Measurements from ENCODE around the gene CAMTA1. TPM values are rescaled to one million over a fixed set of nuclear protein-coding genes. Genes with fewer than 3 reads are reported as not detected.

The CAMTA1 gene
- total RNA-seq, 1 experiment from 2014 or later: 85.2 TPM

- intact Hi-C loops (cut with micrococcal nuclease; ENCODE audit: unreplicated experiment): no loop called here
- no TSS peak for BruUV-seq (replicated peaks)
- Histone ChIP-seq H3K4me1 (ENCODE audit: insufficient read depth, low read length, poor library complexity, severe bottlenecking) (no peaks in the 10 kb centered on the region), H3K36me3 (ENCODE audit: insufficient read depth, low read length, poor library complexity, severe bottlenecking) (no peaks in the 10 kb centered on the region), H3K9me3 (ENCODE audit: low read depth, low read length, poor library complexity, severe bottlenecking) (no peaks in the 10 kb centered on the region), H3K27ac (ENCODE audit: low read depth, low read length, poor library complexity, severe bottlenecking) (no peak overlapping the region), H3K27me3 (replicated peaks; ENCODE audit: insufficient read depth, low read depth, low read length, poor library complexity) (peaks cover 29% of the 10 kb centered on the region), H3K4me3 (ENCODE audit: low read depth, low read length, poor library complexity, severe bottlenecking) (no peak overlapping the region)
- no peak for TF ChIP-seq EZH2 (IDR thresholded peaks at IDR 0.05; ENCODE audit: borderline replicate concordance, low read depth, low read length, poor library complexity, severe bottlenecking)
- TF ChIP-seq, protein P1, sequence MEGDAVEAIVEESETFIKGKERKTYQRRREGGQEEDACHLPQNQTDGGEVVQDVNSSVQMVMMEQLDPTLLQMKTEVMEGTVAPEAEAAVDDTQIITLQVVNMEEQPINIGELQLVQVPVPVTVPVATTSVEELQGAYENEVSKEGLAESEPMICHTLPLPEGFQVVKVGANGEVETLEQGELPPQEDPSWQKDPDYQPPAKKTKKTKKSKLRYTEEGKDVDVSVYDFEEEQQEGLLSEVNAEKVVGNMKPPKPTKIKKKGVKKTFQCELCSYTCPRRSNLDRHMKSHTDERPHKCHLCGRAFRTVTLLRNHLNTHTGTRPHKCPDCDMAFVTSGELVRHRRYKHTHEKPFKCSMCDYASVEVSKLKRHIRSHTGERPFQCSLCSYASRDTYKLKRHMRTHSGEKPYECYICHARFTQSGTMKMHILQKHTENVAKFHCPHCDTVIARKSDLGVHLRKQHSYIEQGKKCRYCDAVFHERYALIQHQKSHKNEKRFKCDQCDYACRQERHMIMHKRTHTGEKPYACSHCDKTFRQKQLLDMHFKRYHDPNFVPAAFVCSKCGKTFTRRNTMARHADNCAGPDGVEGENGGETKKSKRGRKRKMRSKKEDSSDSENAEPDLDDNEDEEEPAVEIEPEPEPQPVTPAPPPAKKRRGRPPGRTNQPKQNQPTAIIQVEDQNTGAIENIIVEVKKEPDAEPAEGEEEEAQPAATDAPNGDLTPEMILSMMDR (conservative IDR thresholded peaks at IDR 0.05; ENCODE audit: low read depth, low read length): no peak
- no peak for DNase-seq (ENCODE audit: low spot score)
- ChIA-PET POLR2A (ENCODE audit: low non-redundant PET) (no interaction called here), CTCF (no interaction called here)
Measured at GRCh38 chr1:7721940-7722669, 936.9 kb downstream of the CAMTA1 start.

DNA sequence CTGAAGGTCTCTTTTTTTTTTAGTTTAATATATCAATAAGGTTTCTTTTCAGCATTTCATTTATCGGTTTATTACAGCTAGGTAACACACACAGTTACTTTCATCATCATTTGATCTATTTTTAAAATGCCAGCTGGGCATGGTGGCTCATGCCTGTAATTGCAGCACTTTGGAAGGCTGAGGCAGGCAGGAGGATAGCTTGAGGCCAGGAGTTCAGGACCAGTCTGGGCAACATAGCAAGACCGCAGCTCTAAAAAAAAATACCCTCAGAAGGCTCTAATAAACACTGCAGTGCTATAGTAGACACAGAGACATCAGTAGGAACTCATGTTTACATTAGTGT is 937.4 kb downstream of the CAMTA1 start:
- intact Hi-C loops (cut with micrococcal nuclease; ENCODE audit: unreplicated experiment): no loop called here
- no peak overlapping the region for H3K27ac ChIP-seq (ENCODE audit: low read depth, low read length, poor library complexity, severe bottlenecking)
- H3K9me3 ChIP-seq (ENCODE audit: low read depth, low read length, poor library complexity, severe bottlenecking): no peaks in the 10 kb centered on the region
- H3K36me3 ChIP-seq (ENCODE audit: insufficient read depth, low read length, poor library complexity, severe bottlenecking): no peaks in the 10 kb centered on the region
- H3K4me1 ChIP-seq (ENCODE audit: insufficient read depth, low read length, poor library complexity, severe bottlenecking): no peaks in the 10 kb centered on the region
- ChIA-PET POLR2A (ENCODE audit: low non-redundant PET) (no interaction called here), CTCF (no interaction called here)
- no TSS peak for BruUV-seq (replicated peaks)
- TF ChIP-seq EZH2 (IDR thresholded peaks at IDR 0.05; ENCODE audit: borderline replicate concordance, low read depth, low read length, poor library complexity, severe bottlenecking): no peak
- TF ChIP-seq, protein P1 (conservative IDR thresholded peaks at IDR 0.05; ENCODE audit: low read depth, low read length): no peak
- peaks cover 29% of the 10 kb centered on the region for H3K27me3 ChIP-seq (replicated peaks; ENCODE audit: insufficient read depth, low read depth, low read length, poor library complexity)
- no peak for DNase-seq (ENCODE audit: low spot score)
- no peak overlapping the region for H3K4me3 ChIP-seq (ENCODE audit: low read depth, low read length, poor library complexity, severe bottlenecking)

GRCh38 chr1:7726623-7727022 is 941.4 kb downstream of the CAMTA1 start:
- Histone ChIP-seq H3K27ac (ENCODE audit: low read depth, low read length, poor library complexity, severe bottlenecking) (no peak overlapping the region), H3K27me3 (replicated peaks; ENCODE audit: insufficient read depth, low read depth, low read length, poor library complexity) (peaks cover 5% of the 10 kb centered on the region), H3K4me3 (ENCODE audit: low read depth, low read length, poor library complexity, severe bottlenecking) (no peak overlapping the region), H3K4me1 (ENCODE audit: insufficient read depth, low read length, poor library complexity, severe bottlenecking) (no peaks in the 10 kb centered on the region), H3K9me3 (ENCODE audit: low read depth, low read length, poor library complexity, severe bottlenecking) (no peaks in the 10 kb centered on the region), H3K36me3 (ENCODE audit: insufficient read depth, low read length, poor library complexity, severe bottlenecking) (no peaks in the 10 kb centered on the region)
- intact Hi-C loops (cut with micrococcal nuclease; ENCODE audit: unreplicated experiment): no loop called here
- no peak for DNase-seq (ENCODE audit: low spot score)
- BruUV-seq (replicated peaks): no TSS peak
- TF ChIP-seq, protein P1 (conservative IDR thresholded peaks at IDR 0.05; ENCODE audit: low read depth, low read length): no peak
- TF ChIP-seq EZH2 (IDR thresholded peaks at IDR 0.05; ENCODE audit: borderline replicate concordance, low read depth, low read length, poor library complexity, severe bottlenecking): no peak
- ChIA-PET POLR2A (ENCODE audit: low non-redundant PET) (no interaction called here), CTCF (no interaction called here)

Measured in A673 (cell line).